K562 (cell line): ENCODE data around the gene JUN. TPM values are rescaled to one million over a fixed set of nuclear protein-coding genes. Genes with fewer than 3 reads are reported as not detected.

Source experiments
- KDM4B ChIP-seq, 2 experiments: fragments of 450-650 bp in 1 of 2; sonication (generic) in 1 of 2; IDR thresholded peaks; 2 replicates each; pipeline ENCODE4 v1.6.1; 2016 to 2017; ENCODE audit warnings: borderline replicate concordance in 2 of 2, antibody characterized with exemption in 1 of 2, low read depth in 1 of 2, mild to moderate bottlenecking in 1 of 2
- KLF13 ChIP-seq: fragments of 450-650 bp; IDR thresholded peaks from 2 replicates; pipeline ENCODE4 v1.6.1; 2016; ENCODE audit warnings: missing genetic modification characterization, low read depth, mild to moderate bottlenecking, missing compliant biosample characterization, moderate library complexity, borderline replicate concordance
- STAG1 ChIP-seq: sonication (generic); formaldehyde crosslinking; IDR thresholded peaks from 2 replicates; pipeline ENCODE4 v1.5.0; 2020; ENCODE audit warnings: missing genetic modification reagents, borderline replicate concordance
- ZNF324 ChIP-seq: fragments of 250-450 bp; sonication (Bioruptor Pico); IDR thresholded peaks from 2 replicates; pipeline ENCODE4 v1.4.0; 2020; ENCODE audit warnings: mild to moderate bottlenecking
- polyA plus RNA-seq, 8 experiments: library from polyadenylated mRNA; depleted of rRNA in 4 of 8; stranded (reverse) in 5 of 8; unstranded in 3 of 8; fragments of >200 nt; fragmentation: Nextera tagmentation in 2 of 8; fragmentation: Illumina TruSeq in 1 of 8; extraction: Ambion mirVana in 2 of 8; extraction: Trizol in 1 of 8; gene quantifications; 2 replicates each; pipeline versions ENCODE4 v1.2.1 to v1.2.3, GENCODE V29; 2011 to 2014; ENCODE audit warnings: inconsistent platforms in 1 of 8, missing spikeins in 1 of 8
- total RNA-seq, 7 experiments: library from RNA; depleted of rRNA in 6 of 7; stranded (reverse); fragments of >200 nt in 6 of 7; fragmentation: Illumina TruSeq in 2 of 7; extraction: Trizol in 2 of 7; gene quantifications; 2 replicates each; pipeline versions ENCODE4 v1.2.1 to v1.2.3, GENCODE V29; 2011 to 2021; ENCODE audit warnings: low replicate concordance in 1 of 7
- TF ChIP-seq, protein P1 (sequence below), 2 experiments: fragments of 450-650 bp in 1 of 2; sonication (generic) in 1 of 2; formaldehyde crosslinking in 1 of 2; IDR thresholded peaks; 2 replicates each; pipeline versions ENCODE4 v1.7.1 to v1.9.0; 2016 to 2022; ENCODE audit warnings: inconsistent platforms in 1 of 2, mild to moderate bottlenecking in 1 of 2, missing genetic modification reagents in 1 of 2
- TF ChIP-seq, protein P2 (sequence below): IDR thresholded peaks from 2 replicates; pipeline ENCODE4 v1.6.1; 2014; ENCODE audit warnings: antibody characterized with exemption
- TF ChIP-seq, protein P3 (sequence below): fragments of 250-450 bp; sonication (Bioruptor Pico); IDR thresholded peaks from 2 replicates; pipeline ENCODE4 v1.8.0; 2022; ENCODE audit warnings: inconsistent platforms
- TF ChIP-seq, protein P4 (sequence below): fragments of 450-650 bp; IDR thresholded peaks from 2 replicates; pipeline ENCODE4 v1.7.0; 2016; ENCODE audit warnings: borderline replicate concordance
- TF ChIP-seq, protein P5 (sequence below): sonication (generic); formaldehyde crosslinking; IDR thresholded peaks from 2 replicates; pipeline ENCODE4 v1.8.0; 2022; ENCODE audit warnings: mild to moderate bottlenecking, low read depth, missing genetic modification reagents

The JUN gene
- total and polyA plus RNA-seq, 9 of the 15 experiments (the other 6 are each of a cell fraction or from before 2014, with no cell fraction given): 0.32 to 23.4 (median 4.0) TPM

DNA sequence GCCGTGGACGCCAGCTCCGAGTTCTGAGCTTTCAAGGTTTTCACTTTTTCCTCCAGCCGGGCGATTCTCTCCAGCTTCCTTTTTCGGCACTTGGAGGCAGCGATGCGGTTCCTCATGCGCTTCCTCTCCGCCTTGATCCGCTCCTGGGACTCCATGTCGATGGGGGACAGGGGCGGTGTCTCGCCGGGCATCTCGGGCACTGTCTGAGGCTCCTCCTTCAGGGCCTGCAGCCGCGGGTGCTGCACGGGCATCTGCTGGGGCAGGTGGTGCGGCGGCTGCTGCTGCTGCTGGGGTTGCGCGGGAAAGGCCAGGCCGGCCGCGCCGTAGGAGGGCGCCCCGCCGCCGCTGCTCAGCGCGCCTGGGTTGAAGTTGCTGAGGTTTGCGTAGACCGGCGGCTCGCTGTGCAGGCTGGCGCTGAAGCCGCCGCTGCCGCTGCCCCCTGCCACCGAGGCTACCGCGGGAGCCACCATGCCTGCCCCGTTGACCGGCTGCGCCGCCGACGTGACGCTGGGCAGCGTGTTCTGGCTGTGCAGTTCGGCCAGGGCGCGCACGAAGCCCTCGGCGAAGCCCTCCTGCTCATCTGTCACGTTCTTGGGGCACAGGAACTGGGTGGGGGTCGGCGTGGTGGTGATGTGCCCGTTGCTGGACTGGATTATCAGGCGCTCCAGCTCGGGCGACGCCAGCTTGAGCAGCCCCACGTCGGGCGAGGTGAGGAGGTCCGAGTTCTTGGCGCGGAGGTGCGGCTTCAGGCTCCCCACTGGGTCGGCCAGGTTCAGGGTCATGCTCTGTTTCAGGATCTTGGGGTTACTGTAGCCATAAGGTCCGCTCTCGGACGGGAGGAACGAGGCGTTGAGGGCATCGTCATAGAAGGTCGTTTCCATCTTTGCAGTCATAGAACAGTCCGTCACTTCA lies 1.4 kb downstream of the JUN start (continued):
- TF ChIP-seq, protein P1, sequence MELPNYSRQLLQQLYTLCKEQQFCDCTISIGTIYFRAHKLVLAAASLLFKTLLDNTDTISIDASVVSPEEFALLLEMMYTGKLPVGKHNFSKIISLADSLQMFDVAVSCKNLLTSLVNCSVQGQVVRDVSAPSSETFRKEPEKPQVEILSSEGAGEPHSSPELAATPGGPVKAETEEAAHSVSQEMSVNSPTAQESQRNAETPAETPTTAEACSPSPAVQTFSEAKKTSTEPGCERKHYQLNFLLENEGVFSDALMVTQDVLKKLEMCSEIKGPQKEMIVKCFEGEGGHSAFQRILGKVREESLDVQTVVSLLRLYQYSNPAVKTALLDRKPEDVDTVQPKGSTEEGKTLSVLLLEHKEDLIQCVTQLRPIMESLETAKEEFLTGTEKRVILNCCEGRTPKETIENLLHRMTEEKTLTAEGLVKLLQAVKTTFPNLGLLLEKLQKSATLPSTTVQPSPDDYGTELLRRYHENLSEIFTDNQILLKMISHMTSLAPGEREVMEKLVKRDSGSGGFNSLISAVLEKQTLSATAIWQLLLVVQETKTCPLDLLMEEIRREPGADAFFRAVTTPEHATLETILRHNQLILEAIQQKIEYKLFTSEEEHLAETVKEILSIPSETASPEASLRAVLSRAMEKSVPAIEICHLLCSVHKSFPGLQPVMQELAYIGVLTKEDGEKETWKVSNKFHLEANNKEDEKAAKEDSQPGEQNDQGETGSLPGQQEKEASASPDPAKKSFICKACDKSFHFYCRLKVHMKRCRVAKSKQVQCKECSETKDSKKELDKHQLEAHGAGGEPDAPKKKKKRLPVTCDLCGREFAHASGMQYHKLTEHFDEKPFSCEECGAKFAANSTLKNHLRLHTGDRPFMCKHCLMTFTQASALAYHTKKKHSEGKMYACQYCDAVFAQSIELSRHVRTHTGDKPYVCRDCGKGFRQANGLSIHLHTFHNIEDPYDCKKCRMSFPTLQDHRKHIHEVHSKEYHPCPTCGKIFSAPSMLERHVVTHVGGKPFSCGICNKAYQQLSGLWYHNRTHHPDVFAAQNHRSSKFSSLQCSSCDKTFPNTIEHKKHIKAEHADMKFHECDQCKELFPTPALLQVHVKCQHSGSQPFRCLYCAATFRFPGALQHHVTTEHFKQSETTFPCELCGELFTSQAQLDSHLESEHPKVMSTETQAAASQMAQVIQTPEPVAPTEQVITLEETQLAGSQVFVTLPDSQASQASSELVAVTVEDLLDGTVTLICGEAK (IDR thresholded peaks at IDR 0.05): no peak
- TF ChIP-seq, protein P1 (CRISPR knock-in tag; IDR thresholded peaks at IDR 0.05): peak; percentile 55; the same call in 1 of the 2 replicates
- TF ChIP-seq, protein P2, sequence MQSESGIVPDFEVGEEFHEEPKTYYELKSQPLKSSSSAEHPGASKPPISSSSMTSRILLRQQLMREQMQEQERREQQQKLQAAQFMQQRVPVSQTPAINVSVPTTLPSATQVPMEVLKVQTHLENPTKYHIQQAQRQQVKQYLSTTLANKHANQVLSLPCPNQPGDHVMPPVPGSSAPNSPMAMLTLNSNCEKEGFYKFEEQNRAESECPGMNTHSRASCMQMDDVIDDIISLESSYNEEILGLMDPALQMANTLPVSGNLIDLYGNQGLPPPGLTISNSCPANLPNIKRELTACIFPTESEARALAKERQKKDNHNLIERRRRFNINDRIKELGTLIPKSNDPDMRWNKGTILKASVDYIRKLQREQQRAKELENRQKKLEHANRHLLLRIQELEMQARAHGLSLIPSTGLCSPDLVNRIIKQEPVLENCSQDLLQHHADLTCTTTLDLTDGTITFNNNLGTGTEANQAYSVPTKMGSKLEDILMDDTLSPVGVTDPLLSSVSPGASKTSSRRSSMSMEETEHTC: no peak
- TF ChIP-seq, protein P3, sequence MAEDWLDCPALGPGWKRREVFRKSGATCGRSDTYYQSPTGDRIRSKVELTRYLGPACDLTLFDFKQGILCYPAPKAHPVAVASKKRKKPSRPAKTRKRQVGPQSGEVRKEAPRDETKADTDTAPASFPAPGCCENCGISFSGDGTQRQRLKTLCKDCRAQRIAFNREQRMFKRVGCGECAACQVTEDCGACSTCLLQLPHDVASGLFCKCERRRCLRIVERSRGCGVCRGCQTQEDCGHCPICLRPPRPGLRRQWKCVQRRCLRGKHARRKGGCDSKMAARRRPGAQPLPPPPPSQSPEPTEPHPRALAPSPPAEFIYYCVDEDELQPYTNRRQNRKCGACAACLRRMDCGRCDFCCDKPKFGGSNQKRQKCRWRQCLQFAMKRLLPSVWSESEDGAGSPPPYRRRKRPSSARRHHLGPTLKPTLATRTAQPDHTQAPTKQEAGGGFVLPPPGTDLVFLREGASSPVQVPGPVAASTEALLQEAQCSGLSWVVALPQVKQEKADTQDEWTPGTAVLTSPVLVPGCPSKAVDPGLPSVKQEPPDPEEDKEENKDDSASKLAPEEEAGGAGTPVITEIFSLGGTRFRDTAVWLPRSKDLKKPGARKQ: no peak
- TF ChIP-seq, protein P4, sequence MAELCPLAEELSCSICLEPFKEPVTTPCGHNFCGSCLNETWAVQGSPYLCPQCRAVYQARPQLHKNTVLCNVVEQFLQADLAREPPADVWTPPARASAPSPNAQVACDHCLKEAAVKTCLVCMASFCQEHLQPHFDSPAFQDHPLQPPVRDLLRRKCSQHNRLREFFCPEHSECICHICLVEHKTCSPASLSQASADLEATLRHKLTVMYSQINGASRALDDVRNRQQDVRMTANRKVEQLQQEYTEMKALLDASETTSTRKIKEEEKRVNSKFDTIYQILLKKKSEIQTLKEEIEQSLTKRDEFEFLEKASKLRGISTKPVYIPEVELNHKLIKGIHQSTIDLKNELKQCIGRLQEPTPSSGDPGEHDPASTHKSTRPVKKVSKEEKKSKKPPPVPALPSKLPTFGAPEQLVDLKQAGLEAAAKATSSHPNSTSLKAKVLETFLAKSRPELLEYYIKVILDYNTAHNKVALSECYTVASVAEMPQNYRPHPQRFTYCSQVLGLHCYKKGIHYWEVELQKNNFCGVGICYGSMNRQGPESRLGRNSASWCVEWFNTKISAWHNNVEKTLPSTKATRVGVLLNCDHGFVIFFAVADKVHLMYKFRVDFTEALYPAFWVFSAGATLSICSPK: no peak
- TF ChIP-seq, protein P5, sequence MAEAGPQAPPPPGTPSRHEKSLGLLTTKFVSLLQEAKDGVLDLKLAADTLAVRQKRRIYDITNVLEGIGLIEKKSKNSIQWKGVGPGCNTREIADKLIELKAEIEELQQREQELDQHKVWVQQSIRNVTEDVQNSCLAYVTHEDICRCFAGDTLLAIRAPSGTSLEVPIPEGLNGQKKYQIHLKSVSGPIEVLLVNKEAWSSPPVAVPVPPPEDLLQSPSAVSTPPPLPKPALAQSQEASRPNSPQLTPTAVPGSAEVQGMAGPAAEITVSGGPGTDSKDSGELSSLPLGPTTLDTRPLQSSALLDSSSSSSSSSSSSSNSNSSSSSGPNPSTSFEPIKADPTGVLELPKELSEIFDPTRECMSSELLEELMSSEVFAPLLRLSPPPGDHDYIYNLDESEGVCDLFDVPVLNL: 0 out of 2 replicates have a peak, but pooled peaks have one; percentile 11
- no peak for TF ChIP-seq ZNF324 (CRISPR knock-in tag)
- peak; percentile 18; the same call in 1 of the 2 replicates for TF ChIP-seq STAG1 (CRISPR knock-in tag)
- no peak for TF ChIP-seq KLF13
- TF ChIP-seq KDM4B (IDR thresholded peaks at IDR 0.05; ENCODE audit: borderline replicate concordance in 2 of 2, low read depth in 1 of 2): no peak
